C4-2B (cell line): ENCODE results near the gene EIF4B.

Experiments used
- CTCF ChIP-seq: fragments of 450-650 bp; conservative IDR thresholded peaks from 2 replicates; pipeline ENCODE4 v1.5.1; 2017; ENCODE audit warnings: mild to moderate bottlenecking
- ZFX ChIP-seq: fragments of 450-650 bp; IDR thresholded peaks from 2 replicates; pipeline ENCODE4 v1.6.1; 2017

GRCh38 chr12:53049571-53050318 is 43.5 kb downstream of the EIF4B start, which contains the start of gene TNS2:
- TF ChIP-seq CTCF (no peak), ZFX (peak; percentile 43; the same call in 1 of the 2 replicates)
